Vagina (tissue), 2 donors: ENCODE results near the gene SLC35F1.

Experiments used
- POLR2A ChIP-seq, 2 donors: fragments of 450-650 bp; IDR thresholded peaks; one replicate each; pipeline ENCODE4 v1.6.1; 2017; ENCODE audit warnings: antibody characterized with exemption in 2 of 2, mild to moderate bottlenecking in 2 of 2, moderate library complexity in 2 of 2
- TF ChIP-seq, protein P1 (sequence below), 3 experiments: fragments of 450-650 bp in 2 of 3; fragments of 200-600 bp in 1 of 3; sonication (generic) in 1 of 3; IDR thresholded peaks; one replicate each; pipeline ENCODE4 v1.5.1; 2017 to 2019; ENCODE audit warnings: antibody characterized with exemption in 3 of 3, mild to moderate bottlenecking in 2 of 3, moderate library complexity in 2 of 3

DNA sequence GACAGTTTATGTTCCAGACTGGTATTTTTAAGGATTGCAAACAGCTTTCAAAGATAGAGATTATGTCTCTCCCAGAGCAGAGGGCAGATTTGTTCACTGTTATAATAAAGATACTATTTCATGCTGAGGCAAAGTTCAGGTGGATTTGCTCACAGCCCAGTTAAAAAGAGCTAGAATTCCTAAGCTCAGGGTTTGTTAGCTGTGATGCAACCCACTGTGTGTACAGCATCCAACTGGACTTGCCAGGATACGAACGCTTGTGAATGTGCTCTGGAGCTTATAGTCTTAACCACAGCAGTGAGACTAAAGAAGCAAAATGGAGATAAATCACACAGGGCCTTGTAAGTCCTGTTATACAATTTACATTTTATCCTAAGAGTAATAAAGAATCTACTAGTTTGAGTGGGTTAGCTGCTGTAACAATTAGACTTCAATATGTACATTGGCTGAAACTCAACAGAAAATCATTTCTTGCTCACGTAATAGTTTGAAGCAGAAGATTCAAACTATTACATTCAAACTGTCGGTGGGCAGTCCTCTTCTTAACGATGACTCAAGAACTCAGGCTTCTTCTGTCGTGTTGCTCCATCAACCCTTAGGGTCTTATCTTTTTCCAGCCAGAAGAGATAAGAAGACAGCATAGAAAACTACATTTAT lies 437.1 kb downstream of the SLC35F1 start:
- no peak for TF ChIP-seq POLR2A (IDR thresholded peaks at IDR 0.05)
- TF ChIP-seq, protein P1, sequence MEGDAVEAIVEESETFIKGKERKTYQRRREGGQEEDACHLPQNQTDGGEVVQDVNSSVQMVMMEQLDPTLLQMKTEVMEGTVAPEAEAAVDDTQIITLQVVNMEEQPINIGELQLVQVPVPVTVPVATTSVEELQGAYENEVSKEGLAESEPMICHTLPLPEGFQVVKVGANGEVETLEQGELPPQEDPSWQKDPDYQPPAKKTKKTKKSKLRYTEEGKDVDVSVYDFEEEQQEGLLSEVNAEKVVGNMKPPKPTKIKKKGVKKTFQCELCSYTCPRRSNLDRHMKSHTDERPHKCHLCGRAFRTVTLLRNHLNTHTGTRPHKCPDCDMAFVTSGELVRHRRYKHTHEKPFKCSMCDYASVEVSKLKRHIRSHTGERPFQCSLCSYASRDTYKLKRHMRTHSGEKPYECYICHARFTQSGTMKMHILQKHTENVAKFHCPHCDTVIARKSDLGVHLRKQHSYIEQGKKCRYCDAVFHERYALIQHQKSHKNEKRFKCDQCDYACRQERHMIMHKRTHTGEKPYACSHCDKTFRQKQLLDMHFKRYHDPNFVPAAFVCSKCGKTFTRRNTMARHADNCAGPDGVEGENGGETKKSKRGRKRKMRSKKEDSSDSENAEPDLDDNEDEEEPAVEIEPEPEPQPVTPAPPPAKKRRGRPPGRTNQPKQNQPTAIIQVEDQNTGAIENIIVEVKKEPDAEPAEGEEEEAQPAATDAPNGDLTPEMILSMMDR (IDR thresholded peaks at IDR 0.05) = no peak
